22Rv1 (cell line): ENCODE data around the gene SHC2.

ENCODE experiments used
- CTCF ChIP-seq: fragments of 450-650 bp; IDR thresholded peaks from 2 replicates; pipeline ENCODE4 v1.5.1; 2017; ENCODE audit warnings: mild to moderate bottlenecking
- ZFX ChIP-seq: fragments of 450-650 bp; IDR thresholded peaks from 2 replicates; pipeline ENCODE4 v1.6.1; 2017; ENCODE audit warnings: antibody characterized with exemption, borderline replicate concordance

- TF ChIP-seq CTCF (no peak), ZFX (no peak)
Observed at GRCh38 chr19:458091-459042, 2.5 kb downstream of the SHC2 start.
